HepG2 (cell line): ENCODE data around the gene NABP2. TPM values are rescaled to one million over a fixed set of nuclear protein-coding genes. Genes with fewer than 3 reads are reported as not detected.

ENCODE experiments used
- ASH2L ChIP-seq: fragments of 300-600, 200-600 bp; sonication (generic); IDR thresholded peaks from 2 replicates; pipeline ENCODE4 v1.7.0; 2017; ENCODE audit warnings: low read depth, mild to moderate bottlenecking, moderate library complexity, mixed read lengths, low read length; ENCODE audit not compliant: insufficient read length
- BHLHE40 ChIP-seq: IDR thresholded peaks from 2 replicates; pipeline ENCODE4 v1.6.1; 2011; ENCODE audit warnings: low read length, improper control_type of control experiment
- DNMT1 ChIP-seq: sonication (generic); formaldehyde crosslinking; IDR thresholded peaks from 2 replicates; pipeline ENCODE4 v1.5.1; 2020; ENCODE audit warnings: mild to moderate bottlenecking, missing genetic modification reagents
- FOXP1 ChIP-seq, 2 experiments: fragments of 450-650 bp in 1 of 2; IDR thresholded peaks; 2 replicates each; pipeline ENCODE4 v1.6.1; 2017 to 2018; ENCODE audit warnings: antibody characterized with exemption in 1 of 2
- HNF4G ChIP-seq, 2 experiments: sonication (generic) in 1 of 2; formaldehyde crosslinking in 1 of 2; IDR thresholded peaks; 2 replicates each; pipeline versions ENCODE4 v1.4.0 to v1.6.1; 2011 to 2020; ENCODE audit warnings: borderline replicate concordance in 2 of 2, low read depth in 2 of 2, mild to moderate bottlenecking in 2 of 2, low read length in 1 of 2, missing genetic modification reagents in 1 of 2, moderate library complexity in 1 of 2
- HNRNPH1 ChIP-seq: fragments of 200-400 bp; formaldehyde crosslinking; optimal IDR thresholded peaks from 2 replicates; pipeline ENCODE3; 2017; ENCODE audit warnings: mild to moderate bottlenecking, low read depth, low read length
- HNRNPUL1 ChIP-seq: fragments of 200-400 bp; formaldehyde crosslinking; IDR thresholded peaks from 2 replicates; pipeline ENCODE4 v1.6.1; 2017; ENCODE audit warnings: low read depth, mild to moderate bottlenecking, low read length, moderate library complexity
- MED8 ChIP-seq: sonication (generic); formaldehyde crosslinking; IDR thresholded peaks from 2 replicates; pipeline ENCODE4 v1.8.1; 2023; ENCODE audit warnings: mild to moderate bottlenecking, missing genetic modification reagents; ENCODE audit not compliant: insufficient replicate concordance
- NR2F1 ChIP-seq, 2 experiments: fragments of 450-650 bp in 1 of 2; formaldehyde crosslinking in 1 of 2; IDR thresholded peaks; 2 replicates each; pipeline versions ENCODE4 v1.5.0 to v1.6.1; 2016 to 2020; ENCODE audit warnings: mild to moderate bottlenecking in 1 of 2, missing compliant biosample characterization in 1 of 2, missing genetic modification reagents in 1 of 2, moderate library complexity in 1 of 2
- PBX2 ChIP-seq: IDR thresholded peaks from 2 replicates; pipeline ENCODE4 v1.6.1; 2016; ENCODE audit warnings: control low read depth
- PHF8 ChIP-seq: sonication (generic); formaldehyde crosslinking; IDR thresholded peaks from 2 replicates; pipeline ENCODE4 v1.5.0; 2020; ENCODE audit warnings: missing genetic modification reagents
- RARA ChIP-seq: IDR thresholded peaks from 2 replicates; pipeline ENCODE4 v1.6.1; 2016; ENCODE audit warnings: missing genetic modification reagents, missing compliant biosample characterization
- REL ChIP-seq: sonication (generic); formaldehyde crosslinking; conservative IDR thresholded peaks from 2 replicates; pipeline ENCODE4 v1.8.0; 2022; ENCODE audit warnings: mild to moderate bottlenecking, missing genetic modification reagents, moderate library complexity
- RFX5 ChIP-seq: IDR thresholded peaks from 2 replicates; pipeline ENCODE4 v1.6.1; 2011; ENCODE audit warnings: low read depth, low read length, improper control_type of control experiment
- RNF2 ChIP-seq: fragments of 450-650 bp; conservative IDR thresholded peaks from 2 replicates; pipeline ENCODE4 v1.6.1; 2016; ENCODE audit warnings: low read depth
- SMAD1 ChIP-seq: sonication (generic); formaldehyde crosslinking; IDR thresholded peaks from 2 replicates; pipeline ENCODE4 v1.4.0; 2020; ENCODE audit warnings: missing genetic modification reagents, low read depth, mild to moderate bottlenecking, borderline replicate concordance
- SMAD3 ChIP-seq: sonication (generic); formaldehyde crosslinking; IDR thresholded peaks from 2 replicates; pipeline ENCODE4 v1.4.0; 2020; ENCODE audit warnings: missing genetic modification reagents
- TP53 ChIP-seq: sonication (generic); formaldehyde crosslinking; conservative IDR thresholded peaks from 2 replicates; pipeline ENCODE4 v1.4.0; 2020; ENCODE audit warnings: missing genetic modification reagents
- ZFAT ChIP-seq: sonication (generic); formaldehyde crosslinking; conservative IDR thresholded peaks from 2 replicates; pipeline ENCODE4 v1.8.1; 2023; ENCODE audit warnings: missing genetic modification reagents, inconsistent platforms
- ZFP36L1 ChIP-seq: sonication (generic); formaldehyde crosslinking; IDR thresholded peaks from 2 replicates; pipeline ENCODE4 v1.8.0; 2022; ENCODE audit warnings: mild to moderate bottlenecking, missing genetic modification reagents, moderate library complexity
- ZMYM3 ChIP-seq: sonication (generic); formaldehyde crosslinking; IDR thresholded peaks from 2 replicates; pipeline ENCODE4 v1.5.1; 2020; ENCODE audit warnings: mild to moderate bottlenecking, missing genetic modification reagents
- ZNF121 ChIP-seq: sonication (generic); formaldehyde crosslinking; IDR thresholded peaks from 2 replicates; pipeline ENCODE4 v1.5.0; 2020; ENCODE audit warnings: mild to moderate bottlenecking, missing genetic modification reagents
- ZNF225 ChIP-seq: sonication (generic); formaldehyde crosslinking; IDR thresholded peaks from 2 replicates; pipeline ENCODE4 v1.4.0; 2020; ENCODE audit warnings: mild to moderate bottlenecking, missing genetic modification reagents
- ZNF263 ChIP-seq: sonication (generic); formaldehyde crosslinking; IDR thresholded peaks from 2 replicates; pipeline ENCODE4 v1.4.0; 2020; ENCODE audit warnings: missing genetic modification reagents
- ZNF329 ChIP-seq: sonication (generic); formaldehyde crosslinking; IDR thresholded peaks from 2 replicates; pipeline ENCODE4 v1.9.0; 2021; ENCODE audit warnings: low read depth, mild to moderate bottlenecking, missing genetic modification reagents
- ZNF782 ChIP-seq: sonication (generic); formaldehyde crosslinking; IDR thresholded peaks from 2 replicates; pipeline ENCODE4 v1.4.0; 2020; ENCODE audit warnings: missing genetic modification reagents, mild to moderate bottlenecking, borderline replicate concordance
- ZSCAN9 ChIP-seq: IDR thresholded peaks from 2 replicates; pipeline ENCODE4 v1.6.1; 2016; ENCODE audit warnings: borderline replicate concordance
- polyA plus RNA-seq, 8 experiments: library from polyadenylated mRNA; depleted of rRNA in 3 of 8; stranded (reverse) in 7 of 8; unstranded in 1 of 8; fragments of >200 nt; fragmentation: Illumina TruSeq in 4 of 8; extraction: Trizol in 4 of 8; gene quantifications; 2 replicates each; pipeline versions ENCODE4 v1.2.1 to v1.2.3, GENCODE V29; 2011 to 2016; ENCODE audit warnings: low read depth in 4 of 8, missing spikeins in 1 of 8, mixed read lengths in 1 of 8; ENCODE audit not compliant: insufficient read depth in 1 of 8
- total RNA-seq, 5 experiments: library from RNA; depleted of rRNA; stranded (reverse); fragments of >200 nt; fragmentation: Illumina TruSeq; extraction: Trizol; gene quantifications; 2 replicates each; pipeline ENCODE4 v1.2.3, GENCODE V29; 2016; ENCODE audit warnings: low read depth in 1 of 5

The NABP2 gene
- total and polyA plus RNA-seq, 2 of the 13 experiments (the other 11 are each of a cell fraction or from before 2014, with no cell fraction given): 33.2 to 35.5 TPM

- TF ChIP-seq HNRNPUL1 (no peak), RARA (0 out of 2 replicates have a peak, but pooled peaks have one; percentile 17), ASH2L (peak; percentile 88), ZNF121 (CRISPR knock-in tag) (no peak), ZNF329 (no peak), PBX2 (CRISPR knock-in tag) (0 out of 2 replicates have a peak, but pooled peaks have one; percentile 63), HNRNPH1 (no peak), ZNF782 (no peak; the same call in 1 of the 2 replicates), RNF2 (no peak), SMAD1 (CRISPR knock-in tag) (no peak), REL (CRISPR knock-in tag) (no peak), DNMT1 (CRISPR knock-in tag) (no peak), ZMYM3 (CRISPR knock-in tag) (no peak; the same call in 1 of the 2 replicates), TP53 (CRISPR knock-in tag) (no peak), ZFP36L1 (no peak; the same call in 1 of the 2 replicates), ZNF263 (peak; percentile 87), RFX5 (no peak), HNF4G (IDR thresholded peaks at IDR 0.05; ENCODE audit: borderline replicate concordance, low read depth, low read length) (peak; percentile 83), HNF4G (CRISPR knock-in tag; IDR thresholded peaks at IDR 0.05; ENCODE audit: borderline replicate concordance, low read depth) (no peak), ZNF225 (CRISPR knock-in tag) (no peak), BHLHE40 (0 out of 2 replicates have a peak, but pooled peaks have one; percentile 26), FOXP1 (IDR thresholded peaks at IDR 0.05) (peak; percentile 14; the same call in 1 of the 2 replicates), FOXP1 (CRISPR knock-in tag; IDR thresholded peaks at IDR 0.05) (no peak), MED8 (CRISPR knock-in tag) (no peak), NR2F1 (CRISPR knock-in tag; IDR thresholded peaks at IDR 0.05) (peak in 1 of 2 experiments; percentile 13; a peak in 1 of 4 replicates), SMAD3 (no peak; the same call in 1 of the 2 replicates), ZFAT (CRISPR knock-in tag) (no peak), ZSCAN9 (no peak; the same call in 1 of the 2 replicates), PHF8 (CRISPR knock-in tag) (peak; percentile 66)
These were observed 6.5 kb downstream of the NABP2 start (continued) for GRCh38 chr12:56230432-56231183.
